HepG2 (cell line): Measurements from ENCODE around the gene HNRNPUL1. TPM values are rescaled to one million over a fixed set of nuclear protein-coding genes. Genes with fewer than 3 reads are reported as not detected.

Experiments
- ATAC-seq: fragments of 200-7000 bp; cut with Tn5 transposase; 3 replicates; pipeline ENCODE4 v1.9.1; 2020; ENCODE audit warnings: mild to moderate bottlenecking, moderate library complexity
- BruUV-seq: library from RNA; stranded (reverse); fragments of 400-500 nt; replicated peaks from 2 replicates; lab custom pipeline; 2021; lab: Mats Ljungman, UMichigan
- CTCF ChIA-PET: fragments of 300-600 bp; formaldehyde crosslinking; extraction: SDS; loops from one replicate; lab custom pipeline; 2021; ENCODE audit warnings: low total read pairs, inconsistent platforms, low intra/inter-chr PET ratio; lab: Yijun Ruan, JAX
- POLR2A ChIA-PET: fragments of 350-600 bp; sonication (Branson Sonifier 250); formaldehyde crosslinking; loops from one replicate; lab custom pipeline; 2020; ENCODE audit warnings: antibody characterized with exemption, inconsistent platforms; lab: Yijun Ruan, JAX
- DNase-seq: peaks from one replicate; pipeline ENCODE4 v3.0.0-alpha.2; 2015; ENCODE audit warnings: low spot score
- FAIRE-seq: peaks from 3 replicates; lab custom pipeline; 2011; peaks lifted over from hg19 to GRCh38; lab: Jason Lieb, UNC
- H2AFZ ChIP-seq: one replicate; pipeline ENCODE4 v1.6.1; 2011; ENCODE audit warnings: low read length, inconsistent platforms
- H3K27ac ChIP-seq: fragments of 300-600 bp; 3 replicates; pipeline ENCODE4 v1.8.0; 2011; ENCODE audit warnings: mixed run types, mild to moderate bottlenecking, mixed read lengths, low read length, inconsistent platforms; ENCODE audit not compliant: insufficient read depth; ENCODE audit errors: extremely low read length
- H3K27me3 ChIP-seq, 2 experiments: fragments of 200-600 bp in 1 of 2; 2 replicates in 1 of 2; 3 replicates in 1 of 2; pipeline versions ENCODE4 v1.6.0 to v1.8.0; 2011; ENCODE audit warnings: low read length in 2 of 2, mild to moderate bottlenecking in 2 of 2, moderate library complexity in 2 of 2, inconsistent platforms in 1 of 2; ENCODE audit not compliant: insufficient read depth in 2 of 2, control insufficient read depth in 1 of 2
- H3K36me3 ChIP-seq, 2 experiments: fragments of 200-600 bp in 1 of 2; replicated peaks in 1 of 2; 2 replicates in 1 of 2; 3 replicates in 1 of 2; pipeline versions ENCODE4 v1.5.1 to v1.8.0; 2011; ENCODE audit warnings: low read length in 2 of 2, inconsistent platforms in 1 of 2; ENCODE audit not compliant: insufficient read depth in 2 of 2, control insufficient read depth in 1 of 2
- H3K4me1 ChIP-seq: 2 replicates; pipeline ENCODE4 v1.5.1; 2012; ENCODE audit warnings: low read length, inconsistent platforms; ENCODE audit not compliant: insufficient read depth
- H3K4me2 ChIP-seq: 2 replicates; pipeline ENCODE4 v1.6.0; 2011; ENCODE audit warnings: low read depth, low read length, inconsistent platforms
- H3K4me3 ChIP-seq, 3 experiments: fragments of 200-600 bp in 1 of 3; sonication (generic), shearing (Covaris generic) in 1 of 3; replicated peaks in 1 of 3; 2 replicates each; pipeline ENCODE4 v1.5.1; 2011 to 2016; ENCODE audit warnings: low read length in 3 of 3, inconsistent platforms in 2 of 3, low read depth in 2 of 3, mild to moderate bottlenecking in 2 of 3, control low read depth in 1 of 3, mixed read lengths in 1 of 3; ENCODE audit not compliant: insufficient read depth in 1 of 3
- H3K79me2 ChIP-seq: one replicate; pipeline ENCODE4 v1.6.1; 2011; ENCODE audit warnings: low read length, inconsistent platforms; ENCODE audit not compliant: insufficient read depth
- H3K9ac ChIP-seq: 2 replicates; pipeline ENCODE4 v1.6.0; 2011; ENCODE audit warnings: mild to moderate bottlenecking, low read depth, low read length, inconsistent platforms; ENCODE audit not compliant: insufficient read depth
- H3K9me3 ChIP-seq: 2 replicates; pipeline ENCODE4 v1.5.1; 2012; ENCODE audit warnings: mild to moderate bottlenecking, low read length
- H4K20me1 ChIP-seq: 2 replicates; pipeline ENCODE4 v1.6.0; 2011; ENCODE audit warnings: inconsistent platforms, mild to moderate bottlenecking, low read length, moderate library complexity; ENCODE audit not compliant: insufficient read depth
- MBD4 ChIP-seq: IDR thresholded peaks from 2 replicates; pipeline ENCODE4 v1.6.1; 2012; ENCODE audit warnings: low read length, inconsistent platforms, borderline replicate concordance
- POLR2AphosphoS2 ChIP-seq: IDR thresholded peaks from 2 replicates; pipeline ENCODE4 v1.6.1; 2011; ENCODE audit warnings: low read depth, low read length, improper control_type of control experiment
- SOX5 ChIP-seq: IDR thresholded peaks from 2 replicates; pipeline ENCODE4 v1.6.1; 2016; ENCODE audit warnings: borderline replicate concordance
- ZBTB7B ChIP-seq: sonication (generic); formaldehyde crosslinking; IDR thresholded peaks from 2 replicates; pipeline ENCODE4 v1.4.0; 2020; ENCODE audit warnings: missing genetic modification reagents
- ZNF121 ChIP-seq: sonication (generic); formaldehyde crosslinking; IDR thresholded peaks from 2 replicates; pipeline ENCODE4 v1.5.0; 2020; ENCODE audit warnings: mild to moderate bottlenecking, missing genetic modification reagents
- ZNF232 ChIP-seq: sonication (generic); formaldehyde crosslinking; IDR thresholded peaks from 2 replicates; pipeline ENCODE4 v1.4.0; 2020; ENCODE audit warnings: missing genetic modification reagents, borderline replicate concordance
- ZNF530 ChIP-seq: sonication (generic); formaldehyde crosslinking; IDR thresholded peaks from 2 replicates; pipeline ENCODE4 v1.5.0; 2020; ENCODE audit warnings: low read depth, mild to moderate bottlenecking, missing genetic modification reagents
- WGBS: methylation state at CpG from one replicate; pipeline ENCODE4 v1.1.6; 2017; ENCODE audit warnings: low lambda C conversion rate; 5-methylcytosine and 5-hydroxymethylcytosine counted together
- in situ Hi-C: cut with HindIII; loops from 2 replicates; pipeline ENCODE4 v1.10.0; 2017; ENCODE audit warnings: low pct_unique_long_range_greater_than_20kb; ENCODE audit not compliant: extremely low pct_ligation_motif_present
- intact Hi-C: fragments of 100-400 bp; cut with micrococcal nuclease; formaldehyde crosslinking; loops from one replicate; pipeline ENCODE4 v1.10.0; 2022; ENCODE audit not compliant: unreplicated experiment
- polyA plus RNA-seq, 8 experiments: library from polyadenylated mRNA; depleted of rRNA in 3 of 8; stranded (reverse) in 7 of 8; unstranded in 1 of 8; fragments of >200 nt; fragmentation: Illumina TruSeq in 4 of 8; extraction: Trizol in 4 of 8; gene quantifications; 2 replicates each; pipeline versions ENCODE4 v1.2.1 to v1.2.3, GENCODE V29; 2011 to 2016; ENCODE audit warnings: low read depth in 4 of 8, missing spikeins in 1 of 8, mixed read lengths in 1 of 8; ENCODE audit not compliant: insufficient read depth in 1 of 8
- total RNA-seq, 5 experiments: library from RNA; depleted of rRNA; stranded (reverse); fragments of >200 nt; fragmentation: Illumina TruSeq; extraction: Trizol; gene quantifications; 2 replicates each; pipeline ENCODE4 v1.2.3, GENCODE V29; 2016; ENCODE audit warnings: low read depth in 1 of 5
- TF ChIP-seq, protein P1 (sequence below): sonication (generic); formaldehyde crosslinking; IDR thresholded peaks from 2 replicates; pipeline ENCODE4 v1.4.0; 2020; ENCODE audit warnings: missing genetic modification reagents, borderline replicate concordance
- TF ChIP-seq, protein P2 (sequence below): IDR thresholded peaks from 2 replicates; pipeline ENCODE4 v1.6.1; 2016; ENCODE audit warnings: mild to moderate bottlenecking

Gene HNRNPUL1
- total and polyA plus RNA-seq, 2 of the 13 experiments (the other 11 are each of a cell fraction or from before 2014, with no cell fraction given): 30.9 to 81.7 TPM

DNA sequence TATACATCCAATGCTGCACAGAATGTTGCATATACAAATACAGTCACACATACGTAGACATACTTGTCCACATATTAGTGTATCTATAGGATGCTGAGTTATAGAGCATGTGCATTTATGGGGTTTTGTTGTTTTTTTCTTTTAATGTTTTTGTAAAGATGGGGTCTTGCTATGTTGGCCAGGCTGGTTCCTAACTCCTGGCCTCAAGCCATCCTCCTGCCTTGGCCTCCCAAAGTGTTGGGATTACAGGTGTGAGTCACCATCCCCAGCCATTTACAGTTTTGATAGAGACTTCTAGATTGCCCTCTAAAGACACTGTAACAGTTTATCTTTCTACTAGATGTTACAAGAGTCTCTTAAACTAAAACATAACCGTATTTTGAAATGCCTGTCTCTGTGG is 14.3 kb downstream of the HNRNPUL1 start:
- intact Hi-C loops: no loop called here
- H3K9me3 ChIP-seq: no peaks in the 10 kb centered on the region
- H3K4me3 ChIP-seq: no peak overlapping the region
- peaks cover 43 to 83% of the 10 kb centered on the region in 2 experiments for H3K36me3 ChIP-seq
- BruUV-seq: no TSS peak
- no peak overlapping the region for H3K9ac ChIP-seq
- POLR2A ChIA-PET: no interaction called here
- H3K4me2 ChIP-seq: no peak overlapping the region
- no peak for FAIRE-seq
- H4K20me1 ChIP-seq: no peaks in the 10 kb centered on the region
- WGBS: 96% methylated on average over 2 of the region's 2 CpGs
- no peak overlapping the region for H2AFZ ChIP-seq
- TF ChIP-seq ZNF530: no peak
- TF ChIP-seq SOX5 (CRISPR knock-in tag): no peak
- TF ChIP-seq POLR2AphosphoS2: no peak
- TF ChIP-seq ZNF232 (CRISPR knock-in tag): no peak
- TF ChIP-seq ZNF121: peak; percentile 76
- no peak for TF ChIP-seq ZBTB7B (CRISPR knock-in tag)
- TF ChIP-seq, protein P1, sequence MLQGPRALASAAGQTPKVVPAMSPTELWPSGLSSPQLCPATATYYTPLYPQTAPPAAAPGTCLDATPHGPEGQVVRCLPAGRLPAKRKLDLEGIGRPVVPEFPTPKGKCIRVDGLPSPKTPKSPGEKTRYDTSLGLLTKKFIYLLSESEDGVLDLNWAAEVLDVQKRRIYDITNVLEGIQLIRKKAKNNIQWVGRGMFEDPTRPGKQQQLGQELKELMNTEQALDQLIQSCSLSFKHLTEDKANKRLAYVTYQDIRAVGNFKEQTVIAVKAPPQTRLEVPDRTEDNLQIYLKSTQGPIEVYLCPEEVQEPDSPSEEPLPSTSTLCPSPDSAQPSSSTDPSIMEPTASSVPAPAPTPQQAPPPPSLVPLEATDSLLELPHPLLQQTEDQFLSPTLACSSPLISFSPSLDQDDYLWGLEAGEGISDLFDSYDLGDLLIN (CRISPR knock-in tag): no peak
- TF ChIP-seq, protein P2, sequence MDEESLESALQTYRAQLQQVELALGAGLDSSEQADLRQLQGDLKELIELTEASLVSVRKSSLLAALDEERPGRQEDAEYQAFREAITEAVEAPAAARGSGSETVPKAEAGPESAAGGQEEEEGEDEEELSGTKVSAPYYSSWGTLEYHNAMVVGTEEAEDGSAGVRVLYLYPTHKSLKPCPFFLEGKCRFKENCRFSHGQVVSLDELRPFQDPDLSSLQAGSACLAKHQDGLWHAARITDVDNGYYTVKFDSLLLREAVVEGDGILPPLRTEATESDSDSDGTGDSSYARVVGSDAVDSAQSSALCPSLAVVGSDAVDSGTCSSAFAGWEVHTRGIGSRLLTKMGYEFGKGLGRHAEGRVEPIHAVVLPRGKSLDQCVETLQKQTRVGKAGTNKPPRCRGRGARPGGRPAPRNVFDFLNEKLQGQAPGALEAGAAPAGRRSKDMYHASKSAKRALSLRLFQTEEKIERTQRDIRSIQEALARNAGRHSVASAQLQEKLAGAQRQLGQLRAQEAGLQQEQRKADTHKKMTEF: no peak
- no peak for TF ChIP-seq MBD4
- DNase-seq: no peak
- in situ Hi-C loops: no loop called here
- H3K79me2 ChIP-seq: no peaks in the 10 kb centered on the region
- no peaks in the 10 kb centered on the region for H3K4me1 ChIP-seq
- H3K27ac ChIP-seq: no peak overlapping the region
- no peaks in the 10 kb centered on the region for H3K27me3 ChIP-seq
- no peak for ATAC-seq
- CTCF ChIA-PET: no interaction called here
